ENCODE data around the gene VPS8. TPM values are rescaled to one million over a fixed set of nuclear protein-coding genes. Genes with fewer than 3 reads are reported as not detected.

VPS8 gene
- total and polyA plus RNA-seq, 2 of the 8 experiments (the other 6 are each of a cell fraction or from before 2014, with no cell fraction given): 13.0 to 41.0 TPM

DNA sequence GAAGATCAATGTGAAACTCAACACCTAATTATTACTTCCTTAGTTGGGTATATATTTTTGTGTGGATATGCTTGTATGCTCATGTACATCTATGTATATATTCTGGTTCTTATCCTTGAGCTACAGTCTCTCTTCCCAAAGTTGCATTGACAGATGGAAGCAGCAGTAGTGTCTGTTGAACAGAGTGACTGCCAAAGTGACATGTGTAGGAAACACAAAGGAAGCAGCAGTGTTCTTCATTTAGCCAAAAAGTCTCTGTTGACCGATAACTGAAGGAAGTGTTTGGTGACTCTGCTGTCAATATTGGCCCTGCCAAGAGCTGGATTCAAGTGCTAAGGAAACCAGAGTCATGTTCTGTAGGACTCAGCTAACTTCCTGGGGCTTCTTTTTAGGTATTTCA, 217.1 kb downstream of the VPS8 start:
- Histone ChIP-seq H3K23ac (ENCODE audit: insufficient read length) (no peak overlapping the region), H3K56ac (replicated peaks; ENCODE audit: insufficient read length, low read depth, low read length) (no peak overlapping the region), H2BK5ac (ENCODE audit: low read depth, low read length) (no peak overlapping the region), H3K14ac (ENCODE audit: insufficient read length) (no peak overlapping the region), H2BK20ac (ENCODE audit: low read length) (no peak overlapping the region), H3K9ac (replicated peaks in 1 of 4; ENCODE audit: extremely low read depth in 1 of 4, low read depth in 3 of 4, low read length in 3 of 4) (no peak overlapping the region), H3K4me3 (ENCODE audit: extremely low read depth in 1 of 4, insufficient read depth in 2 of 4, low read depth in 3 of 4, low read length in 4 of 4) (no peak overlapping the region), H2AFZ (ENCODE audit: low read length) (no peak overlapping the region), H3K18ac (ENCODE audit: extremely low read depth, low read length) (no peak overlapping the region), H3K27me3 (replicated peaks in 1 of 4; ENCODE audit: control insufficient read depth in 3 of 4, extremely low read depth in 1 of 4, insufficient read depth in 3 of 4, low read length in 3 of 4) (no peaks in the 10 kb centered on the region), H3K4me2 (ENCODE audit: insufficient read depth in 1 of 2, low read depth in 2 of 2, low read length in 2 of 2) (no peak overlapping the region), H4K91ac (replicated peaks; ENCODE audit: insufficient read length, low read length) (no peak overlapping the region), H3K23me2 (ENCODE audit: low read depth, low read length) (no peaks in the 10 kb centered on the region), H4K20me1 (replicated peaks in 1 of 2; ENCODE audit: control insufficient read depth in 1 of 2, insufficient read depth in 2 of 2, low read length in 2 of 2) (no peaks in the 10 kb centered on the region), H3K4ac (replicated peaks; ENCODE audit: insufficient read length, low read depth, low read length) (no peak overlapping the region), H2BK120ac (replicated peaks; ENCODE audit: low read depth, low read length) (no peak overlapping the region), H3K9me3 (ENCODE audit: insufficient read depth in 2 of 2, low read depth in 1 of 2, low read length in 1 of 2) (no peaks in the 10 kb centered on the region), H3K79me2 (ENCODE audit: control insufficient read depth in 1 of 2, insufficient read depth in 2 of 2, low read length in 2 of 2) (no peaks in the 10 kb centered on the region), H2BK12ac (ENCODE audit: low read depth, low read length) (no peak overlapping the region), H4K8ac (ENCODE audit: extremely low read depth, insufficient read depth, low read length) (no peak overlapping the region), H4K5ac (ENCODE audit: insufficient read length, low read depth, low read length) (no peak overlapping the region), H2AK5ac (ENCODE audit: low read depth, low read length) (no peak overlapping the region), H3K27ac (ENCODE audit: low read depth, low read length) (no peak overlapping the region), H3K79me1 (ENCODE audit: low read depth, low read length) (no peaks in the 10 kb centered on the region), H2BK15ac (ENCODE audit: low read length) (no peak overlapping the region), H3K4me1 (replicated peaks in 1 of 4; ENCODE audit: control insufficient read depth in 3 of 4, insufficient read depth in 4 of 4, low read length in 3 of 4) (no peaks in the 10 kb centered on the region), H3K36me3 (ENCODE audit: control insufficient read depth in 2 of 4, insufficient read depth in 4 of 4, low read length in 3 of 4) (peaks cover 0 to 2% (median 0%) of the 10 kb centered on the region in 4 experiments; a peak in 1 of 8 replicates)
- ChIA-PET CTCF (ENCODE audit: partially characterized antibody) (interaction anchor here (0.9 to 1.3 kb wide), 3 partner anchors 46 to 325 kb away, joined by 3 to 5 read pairs (median 3); no protein-coding TSS in a partner anchor), POLR2A (ENCODE audit: partially characterized antibody) (no interaction called here)
- FAIRE-seq (no peak), DNase-seq (ENCODE audit: low read depth in 1 of 2, low spot score in 2 of 2) (no peak)
- 100% methylated on average over 1 of the region's 1 CpG; no CpG with 5 or more reads in 1 of the 2 experiments for WGBS, 2 experiments (ENCODE audit: extremely low coverage in 1 of 2, insufficient coverage in 1 of 2, insufficient read length in 1 of 2, insufficient replicate concordance in 2 of 2, low coverage in 1 of 2, low lambda C conversion rate in 2 of 2, missing lambda C conversion rate in 1 of 2)
- TF ChIP-seq EGR1 (IDR thresholded peaks at IDR 0.05; ENCODE audit: borderline replicate concordance, low read depth, low read length): no peak
- no peak for TF ChIP-seq EP300 (IDR thresholded peaks at IDR 0.05; ENCODE audit: borderline replicate concordance in 1 of 2, low read depth in 2 of 2, low read length in 2 of 2)
- TF ChIP-seq HDAC2 (IDR thresholded peaks at IDR 0.05; ENCODE audit: borderline replicate concordance in 1 of 2, low read depth in 2 of 2, low read length in 2 of 2): no peak
- TF ChIP-seq CHD2 (IDR thresholded peaks at IDR 0.05; ENCODE audit: low read length): no peak
- TF ChIP-seq JUN (IDR thresholded peaks at IDR 0.05; ENCODE audit: low read depth, low read length): no peak
- no peak for TF ChIP-seq TAF1 (IDR thresholded peaks at IDR 0.05; ENCODE audit: low read depth, low read length)
- TF ChIP-seq CBX5 (IDR thresholded peaks at IDR 0.05; ENCODE audit: low read depth, low read length): no peak
- TF ChIP-seq, protein P1, sequence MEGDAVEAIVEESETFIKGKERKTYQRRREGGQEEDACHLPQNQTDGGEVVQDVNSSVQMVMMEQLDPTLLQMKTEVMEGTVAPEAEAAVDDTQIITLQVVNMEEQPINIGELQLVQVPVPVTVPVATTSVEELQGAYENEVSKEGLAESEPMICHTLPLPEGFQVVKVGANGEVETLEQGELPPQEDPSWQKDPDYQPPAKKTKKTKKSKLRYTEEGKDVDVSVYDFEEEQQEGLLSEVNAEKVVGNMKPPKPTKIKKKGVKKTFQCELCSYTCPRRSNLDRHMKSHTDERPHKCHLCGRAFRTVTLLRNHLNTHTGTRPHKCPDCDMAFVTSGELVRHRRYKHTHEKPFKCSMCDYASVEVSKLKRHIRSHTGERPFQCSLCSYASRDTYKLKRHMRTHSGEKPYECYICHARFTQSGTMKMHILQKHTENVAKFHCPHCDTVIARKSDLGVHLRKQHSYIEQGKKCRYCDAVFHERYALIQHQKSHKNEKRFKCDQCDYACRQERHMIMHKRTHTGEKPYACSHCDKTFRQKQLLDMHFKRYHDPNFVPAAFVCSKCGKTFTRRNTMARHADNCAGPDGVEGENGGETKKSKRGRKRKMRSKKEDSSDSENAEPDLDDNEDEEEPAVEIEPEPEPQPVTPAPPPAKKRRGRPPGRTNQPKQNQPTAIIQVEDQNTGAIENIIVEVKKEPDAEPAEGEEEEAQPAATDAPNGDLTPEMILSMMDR (IDR thresholded peaks at IDR 0.05; ENCODE audit: control extremely low read depth in 1 of 3, insufficient read depth in 1 of 3, low read depth in 1 of 3, low read length in 3 of 3): no peak
- TF ChIP-seq, protein P2, sequence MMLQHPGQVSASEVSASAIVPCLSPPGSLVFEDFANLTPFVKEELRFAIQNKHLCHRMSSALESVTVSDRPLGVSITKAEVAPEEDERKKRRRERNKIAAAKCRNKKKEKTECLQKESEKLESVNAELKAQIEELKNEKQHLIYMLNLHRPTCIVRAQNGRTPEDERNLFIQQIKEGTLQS (IDR thresholded peaks at IDR 0.05; ENCODE audit: insufficient read depth, low read depth, low read length): no peak
- no peak for TF ChIP-seq FOSL1 (IDR thresholded peaks at IDR 0.05; ENCODE audit: insufficient read depth, low read depth, low read length)
